Measurements from ENCODE around the gene SENP8. TPM values are rescaled to one million over a fixed set of nuclear protein-coding genes. Genes with fewer than 3 reads are reported as not detected.

The SENP8 gene
- total and polyA plus RNA-seq, 2 of the 8 experiments (the other 6 are each of a cell fraction or from before 2014, with no cell fraction given) = 4.1 to 6.0 TPM

DNA sequence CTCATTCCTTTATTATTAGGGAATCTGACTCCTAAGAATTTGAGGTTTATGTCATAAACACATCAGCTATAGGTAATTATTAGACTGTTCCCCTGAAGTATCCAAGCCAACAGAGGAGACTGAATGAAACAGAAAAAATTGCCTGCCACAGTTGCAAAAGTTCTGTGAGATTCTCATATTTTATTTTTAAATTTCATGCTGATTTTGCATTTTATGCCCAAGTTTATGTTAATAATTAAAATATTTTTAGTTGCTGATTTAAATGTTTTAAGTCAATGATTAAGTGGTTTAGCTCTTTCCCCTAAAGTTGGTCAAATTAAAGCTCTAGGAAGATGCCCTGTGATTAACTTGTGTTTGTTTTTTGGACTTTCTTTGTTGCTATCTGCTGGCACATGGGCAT, 10.2 kb downstream of the SENP8 start:
- no peak overlapping the region for H3K4ac ChIP-seq (replicated peaks; ENCODE audit: insufficient read length, low read depth, low read length)
- H3K14ac ChIP-seq (ENCODE audit: insufficient read length) = no peak overlapping the region
- no peak overlapping the region for H3K18ac ChIP-seq (ENCODE audit: extremely low read depth, low read length)
- no peak overlapping the region for H3K27ac ChIP-seq (ENCODE audit: low read depth, low read length)
- no peaks in the 10 kb centered on the region for H3K79me1 ChIP-seq (ENCODE audit: low read depth, low read length)
- TF ChIP-seq RFX5 (IDR thresholded peaks at IDR 0.05; ENCODE audit: borderline replicate concordance, low read depth, low read length) = no peak
- TF ChIP-seq SIN3A (conservative IDR thresholded peaks at IDR 0.05 in 1 of 2, IDR thresholded peaks at IDR 0.05 in 1 of 2; ENCODE audit: low read depth in 1 of 2, low read length in 2 of 2) = no peak
- no peak for TF ChIP-seq GTF2F1 (IDR thresholded peaks at IDR 0.05; ENCODE audit: borderline replicate concordance, low read depth, low read length)
- TF ChIP-seq EP300 (IDR thresholded peaks at IDR 0.05; ENCODE audit: borderline replicate concordance in 1 of 2, low read depth in 2 of 2, low read length in 2 of 2) = no peak
- TF ChIP-seq NRF1 (IDR thresholded peaks at IDR 0.05; ENCODE audit: low read depth, low read length) = no peak
- TF ChIP-seq PHF8 (conservative IDR thresholded peaks at IDR 0.05; ENCODE audit: low read depth, low read length) = no peak
- H4K20me1 ChIP-seq (replicated peaks in 1 of 2; ENCODE audit: control insufficient read depth in 1 of 2, insufficient read depth in 2 of 2, low read length in 2 of 2) = no peaks in the 10 kb centered on the region
- H3K23me2 ChIP-seq (ENCODE audit: low read depth, low read length) = no peaks in the 10 kb centered on the region
- H3K79me2 ChIP-seq (ENCODE audit: control insufficient read depth in 1 of 2, insufficient read depth in 2 of 2, low read length in 2 of 2) = no peaks in the 10 kb centered on the region
- no peaks in the 10 kb centered on the region for H3K9me3 ChIP-seq (ENCODE audit: insufficient read depth in 2 of 2, low read depth in 1 of 2, low read length in 1 of 2)
- H4K8ac ChIP-seq (ENCODE audit: extremely low read depth, insufficient read depth, low read length) = no peak overlapping the region
- no peak overlapping the region for H3K23ac ChIP-seq (ENCODE audit: insufficient read length)
- no peak overlapping the region for H2BK15ac ChIP-seq (ENCODE audit: low read length)
- POLR2A ChIA-PET (ENCODE audit: partially characterized antibody) = no interaction called here
- DNase-seq (ENCODE audit: low read depth in 1 of 2, low spot score in 2 of 2) (no peak), FAIRE-seq (no peak)
- no peak overlapping the region for H2BK20ac ChIP-seq (ENCODE audit: low read length)
- H2AFZ ChIP-seq (ENCODE audit: low read length) = no peak overlapping the region
- H2BK12ac ChIP-seq (ENCODE audit: low read depth, low read length) = no peak overlapping the region
- no peak overlapping the region for H2AK5ac ChIP-seq (ENCODE audit: low read depth, low read length)
- H3K9ac ChIP-seq (replicated peaks in 1 of 4; ENCODE audit: extremely low read depth in 1 of 4, low read depth in 3 of 4, low read length in 3 of 4) = no peak overlapping the region
- no peaks in the 10 kb centered on the region for H3K27me3 ChIP-seq (replicated peaks in 1 of 4; ENCODE audit: control insufficient read depth in 3 of 4, extremely low read depth in 1 of 4, insufficient read depth in 3 of 4, low read length in 3 of 4)
- CTCF ChIA-PET (ENCODE audit: partially characterized antibody) = interaction anchor here (1.4 kb wide), 1 partner anchor 50 kb away, joined by 4 read pairs; no protein-coding TSS in a partner anchor
- H4K91ac ChIP-seq (replicated peaks; ENCODE audit: insufficient read length, low read length) = no peak overlapping the region
- no peaks in the 10 kb centered on the region for H3K4me1 ChIP-seq (replicated peaks in 1 of 4; ENCODE audit: control insufficient read depth in 3 of 4, insufficient read depth in 4 of 4, low read length in 3 of 4)
- no peak overlapping the region for H3K4me3 ChIP-seq (ENCODE audit: extremely low read depth in 1 of 4, insufficient read depth in 2 of 4, low read depth in 3 of 4, low read length in 4 of 4)
- no peak overlapping the region for H2BK120ac ChIP-seq (replicated peaks; ENCODE audit: low read depth, low read length)
- no peak overlapping the region for H3K4me2 ChIP-seq (ENCODE audit: insufficient read depth in 1 of 2, low read depth in 2 of 2, low read length in 2 of 2)
- no peaks in the 10 kb centered on the region for H3K36me3 ChIP-seq (ENCODE audit: control insufficient read depth in 2 of 4, insufficient read depth in 4 of 4, low read length in 3 of 4)
- no peak overlapping the region for H4K5ac ChIP-seq (ENCODE audit: insufficient read length, low read depth, low read length)
- H3K56ac ChIP-seq (replicated peaks; ENCODE audit: insufficient read length, low read depth, low read length) = no peak overlapping the region
- no peak overlapping the region for H2BK5ac ChIP-seq (ENCODE audit: low read depth, low read length)
